Adipose tissue (tissue), 3 donors: ENCODE results near the gene PIEZO1. TPM values are rescaled to one million over a fixed set of nuclear protein-coding genes. Genes with fewer than 3 reads are reported as not detected.

ENCODE experiments used
- H3K27ac ChIP-seq: one replicate; pipeline ENCODE4 v1.5.1; 2013; ENCODE audit warnings: low read depth, low read length
- WGBS, 3 donors: extraction: QIAGEN DNeasy Blood & Tissue Kit; methylation state at CpG; one replicate each; pipeline ENCODE4 v1.1.7; 2013; 5-methylcytosine and 5-hydroxymethylcytosine counted together
- polyA plus RNA-seq, 3 donors: library from polyadenylated mRNA; stranded (reverse); fragments of 200-250 nt; gene quantifications; one replicate each; pipeline ENCODE4 v1.2.3, GENCODE V29; 2013
- donor health status: healthy with polysubstance abuse.
- donor health status: Bipolar disorder and iron deficiency.
- donor health status: healthy.

PIEZO1 gene
- polyA plus RNA-seq, 3 donors, result 61.0 to 436 (median 237) TPM

DNA sequence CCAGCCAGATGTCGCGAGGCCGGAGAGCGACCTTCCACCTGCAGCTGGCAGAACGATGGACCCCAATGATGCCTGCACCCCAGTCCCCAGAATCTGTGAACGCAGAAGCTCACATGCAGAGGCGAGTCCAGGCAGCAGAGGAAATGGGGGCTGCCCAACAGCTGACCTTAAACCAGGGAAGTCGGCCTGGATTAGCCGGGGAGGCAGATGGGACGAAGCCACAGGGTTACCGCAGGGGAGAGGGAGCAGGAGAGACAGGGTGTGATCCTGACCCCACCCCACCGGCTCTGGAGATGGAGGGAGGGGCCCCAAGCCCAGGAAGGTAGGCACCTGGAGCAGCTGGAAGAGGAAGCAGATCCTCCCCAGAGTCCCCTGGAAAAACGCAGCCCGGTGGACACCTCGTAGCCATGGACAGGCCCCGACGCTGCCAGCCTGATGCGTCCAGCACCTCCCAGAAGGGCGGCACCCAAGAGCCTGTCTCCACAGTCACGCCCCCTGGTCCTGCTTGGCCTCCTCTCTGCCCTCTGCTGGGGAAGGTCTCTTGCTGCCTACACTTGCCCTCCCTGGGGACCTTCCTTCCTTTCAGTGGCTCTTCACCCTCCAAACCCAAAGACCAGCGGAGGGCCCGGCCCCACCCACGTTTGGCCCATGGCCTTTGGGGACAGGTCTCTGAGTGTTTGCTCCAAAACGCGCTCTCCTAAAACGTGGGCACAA is 37.3 kb downstream of the PIEZO1 start:
- WGBS, 3 donors, result 68 to 86% (median 83%) methylated on average over 25 to 26 of the region's 26 CpGs
- no peak overlapping the region for H3K27ac ChIP-seq

DNA sequence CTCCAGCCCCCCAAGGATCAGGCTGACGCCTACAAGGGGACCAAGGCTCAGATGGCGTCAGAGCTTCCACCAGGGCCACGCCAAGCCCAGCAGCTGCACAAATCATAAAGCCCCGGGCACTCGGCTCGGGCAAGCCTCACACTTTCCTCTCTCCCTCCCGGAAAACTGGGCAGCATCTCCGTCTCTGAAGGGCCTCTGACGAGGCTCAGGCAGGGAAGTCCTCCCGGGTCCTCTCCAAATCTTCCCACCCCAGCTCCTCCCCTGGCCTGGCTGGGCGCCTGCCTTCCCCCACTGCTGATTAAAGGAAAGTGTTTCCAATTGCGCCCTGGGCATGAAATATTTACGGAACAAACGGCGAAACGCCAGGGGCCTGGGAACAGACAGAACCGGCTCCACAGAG is 38.5 kb downstream of the PIEZO1 start:
- H3K27ac ChIP-seq, result no peak overlapping the region
- 33 to 50% (median 48%) methylated on average over 17 of the region's 17 CpGs for WGBS, 3 donors

DNA sequence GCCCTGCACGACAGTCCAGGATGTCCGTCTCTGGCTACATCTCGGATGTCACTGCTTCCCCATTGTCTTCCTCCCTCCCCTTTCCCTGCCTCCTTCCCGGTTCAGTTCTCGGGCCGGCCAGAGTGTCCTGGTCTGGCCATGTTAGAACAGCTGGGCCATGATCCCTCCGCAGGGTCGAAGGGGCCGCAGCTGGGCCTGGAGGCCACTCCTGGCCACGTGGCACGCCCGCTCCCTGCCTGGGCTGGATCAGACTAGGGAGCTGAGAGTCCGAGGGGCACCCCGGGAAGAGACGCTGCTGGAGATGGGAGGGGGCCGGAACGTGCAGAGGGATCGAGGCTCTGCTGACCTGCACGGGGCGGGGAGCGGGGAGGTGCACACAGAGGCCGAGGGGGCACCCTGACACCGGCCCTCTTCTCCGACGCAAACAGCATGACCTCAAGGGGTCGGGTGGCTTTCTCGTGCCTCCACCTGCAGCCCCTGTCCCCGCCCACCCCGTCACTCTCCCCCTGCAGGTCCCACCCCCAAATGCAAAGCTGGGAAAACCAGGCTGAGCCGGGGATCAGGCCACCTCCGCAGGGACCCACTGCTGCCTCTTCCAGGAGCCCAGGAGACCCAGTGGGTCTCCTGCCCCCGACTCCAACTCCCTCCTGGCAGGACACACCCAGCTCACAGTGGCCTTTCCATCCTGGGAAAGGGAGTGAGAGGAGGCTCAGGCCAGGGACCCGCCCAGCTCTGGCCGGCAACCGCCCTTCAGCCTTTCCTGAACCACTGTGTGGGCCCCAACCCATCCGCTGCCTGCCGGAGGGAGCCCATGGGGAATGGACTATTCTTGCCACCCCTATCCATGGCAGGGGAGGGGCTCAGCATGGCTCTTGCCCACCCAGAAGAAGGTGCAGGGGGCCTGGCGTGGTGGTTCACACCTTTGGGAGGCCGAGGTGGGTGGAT is 40.2 kb downstream of the PIEZO1 start:
- H3K27ac ChIP-seq, result no peak overlapping the region
- WGBS, 3 donors, result 56 to 61% (median 57%) methylated on average over 34 to 39 of the region's 39 CpGs

DNA sequence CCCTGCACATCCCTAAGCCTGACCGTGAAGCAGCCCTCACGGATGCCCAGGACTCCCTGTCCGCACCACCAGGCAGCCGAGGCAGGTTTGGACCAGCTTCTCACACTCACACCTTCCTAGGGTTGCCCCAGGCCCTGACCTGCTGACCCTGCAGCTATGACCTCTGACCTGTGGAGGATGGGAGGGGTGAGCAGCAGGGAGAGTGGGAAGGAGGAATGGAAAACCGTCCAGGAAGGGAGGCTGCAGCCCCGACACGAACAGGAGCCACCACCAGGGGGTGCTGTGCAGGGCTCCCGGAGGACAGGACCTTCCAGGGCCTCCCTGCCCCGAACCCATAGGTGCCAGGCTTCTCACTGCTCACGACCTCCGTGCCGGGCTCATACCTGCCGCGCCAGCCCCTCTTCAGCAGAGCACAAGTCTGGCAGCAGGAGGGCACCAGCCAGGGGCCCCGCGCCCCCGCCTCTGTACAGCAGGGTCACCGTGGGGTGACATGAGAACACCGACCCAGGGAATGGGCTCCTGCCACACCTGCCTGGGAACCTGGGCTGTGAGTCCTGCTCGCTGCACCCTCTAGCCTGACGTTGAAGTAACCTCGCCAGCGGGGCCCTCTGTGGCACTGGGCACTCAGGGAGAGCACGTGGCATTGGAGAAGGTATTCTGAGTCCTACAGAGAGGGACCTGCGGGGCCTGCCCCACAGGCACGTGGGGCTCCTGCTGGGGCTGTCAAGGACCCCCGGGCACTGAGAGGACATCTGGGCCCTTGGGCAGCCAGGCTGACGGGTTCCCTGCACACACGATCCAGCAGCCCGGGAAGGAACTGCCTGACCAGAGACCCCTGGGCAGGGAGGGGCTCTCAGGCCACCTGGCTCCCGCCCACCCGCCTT is 41.1 kb downstream of the PIEZO1 start:
- 49 to 65% (median 59%) methylated on average over 32 of the region's 32 CpGs for WGBS, 3 donors
- H3K27ac ChIP-seq, result no peak overlapping the region

DNA sequence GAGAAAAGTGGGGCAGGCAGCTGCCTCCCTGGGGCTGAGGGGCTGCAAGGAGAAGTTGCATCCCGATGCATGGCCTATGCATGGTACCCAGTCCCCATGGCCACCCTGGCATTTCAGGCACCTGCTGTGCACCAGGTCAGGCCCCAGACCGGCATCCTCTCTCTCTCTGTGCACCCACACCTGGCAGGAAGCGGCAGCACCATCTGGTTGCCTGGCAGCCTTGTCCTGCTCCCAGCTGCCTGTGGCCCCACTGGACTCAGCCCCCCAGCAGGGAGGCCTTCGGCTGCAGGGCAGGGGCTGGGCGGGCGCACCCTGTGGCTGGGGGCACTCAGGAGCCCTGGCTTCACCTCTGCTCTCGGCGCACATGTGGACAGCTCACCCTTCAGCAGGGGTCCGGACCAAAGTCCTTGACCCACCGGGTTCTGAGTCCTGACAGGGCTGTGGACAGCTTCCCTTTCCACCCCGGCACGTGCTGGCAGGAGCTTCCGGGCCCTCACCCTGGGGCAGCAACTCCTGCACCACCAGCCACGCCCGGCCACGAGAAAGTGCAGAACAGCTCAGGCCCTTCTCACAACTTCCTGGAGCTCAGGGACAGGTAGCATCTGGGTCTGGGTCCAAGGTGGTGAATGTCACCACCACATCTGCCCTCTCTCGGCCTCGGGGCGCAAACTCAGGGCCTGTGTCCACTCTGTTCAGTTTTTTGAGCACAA is 42.0 kb downstream of the PIEZO1 start:
- 83 to 87% (median 85%) methylated on average over 17 to 19 of the region's 19 CpGs for WGBS, 3 donors
- H3K27ac ChIP-seq, result no peak overlapping the region

DNA sequence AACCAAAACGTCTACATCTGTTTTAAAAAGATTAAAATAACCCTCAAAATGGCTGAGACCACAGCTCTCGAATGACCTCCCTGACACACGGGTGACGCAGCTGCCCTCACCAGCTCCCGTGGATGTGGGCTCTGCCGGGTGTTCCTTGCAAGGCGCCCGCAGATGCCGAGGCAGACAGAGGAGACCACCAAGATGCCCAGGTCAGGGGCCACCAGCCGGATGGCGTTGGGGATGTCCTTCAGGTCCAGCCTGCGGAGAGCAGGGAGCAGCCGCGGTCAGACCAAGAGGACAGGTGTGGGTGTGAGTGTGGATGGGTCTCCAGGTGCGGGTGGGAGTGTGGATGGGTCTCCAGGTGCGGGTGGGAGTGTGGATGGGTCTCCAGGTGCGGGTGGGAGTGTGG is 43.7 kb downstream of the PIEZO1 start:
- WGBS, 3 donors, result 88 to 92% (median 90%) methylated on average over 14 to 17 of the region's 17 CpGs
- H3K27ac ChIP-seq, result no peak overlapping the region

DNA sequence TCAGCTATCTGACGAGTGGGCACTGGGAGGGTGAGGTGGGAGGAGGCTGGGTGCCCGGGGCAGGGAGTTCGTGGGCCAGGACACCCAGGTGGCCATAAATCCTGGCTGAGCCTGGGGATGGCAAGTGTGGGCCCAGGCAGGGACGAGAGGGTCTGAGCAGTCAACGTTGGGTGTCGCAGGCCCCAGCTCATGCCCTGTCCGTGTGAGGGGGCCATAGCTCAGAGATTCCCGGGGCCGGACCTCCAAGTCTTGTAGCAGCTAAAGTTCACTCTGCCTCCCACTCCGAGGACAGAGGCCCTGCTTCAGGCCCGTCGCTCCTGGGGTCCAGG is 44.3 kb downstream of the PIEZO1 start:
- H3K27ac ChIP-seq, result no peak overlapping the region
- WGBS, 3 donors, result 88 to 92% (median 91%) methylated on average over 11 to 12 of the region's 12 CpGs

DNA sequence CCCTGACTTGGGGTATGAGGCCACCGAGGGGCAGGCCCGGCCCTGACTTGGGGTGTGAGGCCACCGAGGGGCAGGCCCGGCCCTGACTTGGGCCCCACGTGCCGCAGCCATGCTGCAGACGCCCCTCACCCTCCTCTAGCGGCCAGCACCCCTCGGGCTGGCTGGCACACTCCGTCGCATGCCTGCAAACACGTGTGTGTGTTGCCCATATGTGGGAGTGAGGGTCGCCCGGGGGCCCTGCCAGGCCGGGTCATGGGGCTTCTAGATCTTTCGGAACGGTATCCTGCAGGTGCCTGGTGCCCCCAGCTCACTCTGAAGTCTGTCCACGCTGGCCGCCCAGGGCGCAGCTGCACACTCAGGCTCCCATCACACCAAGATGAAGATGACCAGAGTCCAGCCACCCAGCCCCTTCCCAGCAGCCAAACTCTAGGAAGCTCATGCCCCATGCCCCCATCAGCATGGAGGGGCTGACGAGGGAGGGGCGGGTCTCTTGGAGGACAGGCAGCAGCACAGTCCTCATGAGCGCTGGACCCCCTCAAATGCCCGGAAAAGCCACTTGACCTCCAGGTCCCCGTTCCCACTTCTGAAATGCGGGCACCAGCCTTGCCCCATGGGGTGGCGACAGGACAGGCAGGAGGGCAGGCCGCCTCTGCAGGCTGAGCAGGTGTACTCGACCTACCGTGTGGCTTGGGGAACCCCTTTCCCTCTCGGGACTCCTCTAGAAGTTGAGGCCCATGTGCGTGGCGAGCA is 44.9 kb downstream of the PIEZO1 start:
- no peak overlapping the region for H3K27ac ChIP-seq
- WGBS, 3 donors, result 87 to 93% (median 92%) methylated on average over 31 to 33 of the region's 33 CpGs

DNA sequence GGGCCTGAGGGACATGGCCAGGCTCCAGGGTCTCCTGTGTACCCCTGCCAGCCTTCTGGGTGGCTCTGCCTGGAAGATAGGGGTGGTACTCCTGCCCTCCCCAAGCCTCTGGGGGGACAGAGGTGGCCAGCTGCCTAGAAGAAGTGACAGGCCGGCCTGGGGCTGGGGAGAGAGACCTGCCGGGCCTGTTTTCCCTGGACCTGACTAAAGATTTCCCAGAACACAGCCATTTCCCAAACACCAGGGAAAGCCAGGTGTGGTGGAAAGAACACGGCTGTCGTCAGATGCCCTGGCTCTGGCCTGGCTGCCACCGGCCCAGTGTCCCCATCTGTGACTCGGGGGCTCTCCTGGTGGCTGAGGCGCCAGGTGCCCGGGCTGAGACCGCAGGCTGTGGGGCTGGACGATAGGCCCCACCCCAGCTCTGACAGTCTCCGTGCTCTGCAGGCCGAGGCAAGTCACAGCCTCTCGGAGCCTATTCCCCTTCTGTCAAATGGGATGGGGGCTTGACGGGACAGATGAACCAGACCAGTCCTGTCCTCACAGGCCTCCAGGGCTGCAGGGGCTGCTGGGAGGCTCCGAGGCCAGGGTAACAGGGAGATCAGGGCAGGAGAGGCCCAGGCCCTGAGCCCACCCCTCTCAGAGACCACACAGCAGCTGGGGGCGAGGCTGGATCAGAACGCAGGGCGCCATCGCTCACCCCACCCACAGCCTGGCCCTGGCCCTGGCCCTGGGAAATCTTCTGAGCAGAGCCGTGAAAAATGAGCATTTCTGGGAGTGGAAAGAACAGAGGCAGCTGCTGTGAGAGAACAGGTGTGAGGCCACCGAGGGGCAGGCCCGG is 45.7 kb downstream of the PIEZO1 start:
- no peak overlapping the region for H3K27ac ChIP-seq
- 88 to 93% (median 88%) methylated on average over 22 of the region's 22 CpGs for WGBS, 3 donors

DNA sequence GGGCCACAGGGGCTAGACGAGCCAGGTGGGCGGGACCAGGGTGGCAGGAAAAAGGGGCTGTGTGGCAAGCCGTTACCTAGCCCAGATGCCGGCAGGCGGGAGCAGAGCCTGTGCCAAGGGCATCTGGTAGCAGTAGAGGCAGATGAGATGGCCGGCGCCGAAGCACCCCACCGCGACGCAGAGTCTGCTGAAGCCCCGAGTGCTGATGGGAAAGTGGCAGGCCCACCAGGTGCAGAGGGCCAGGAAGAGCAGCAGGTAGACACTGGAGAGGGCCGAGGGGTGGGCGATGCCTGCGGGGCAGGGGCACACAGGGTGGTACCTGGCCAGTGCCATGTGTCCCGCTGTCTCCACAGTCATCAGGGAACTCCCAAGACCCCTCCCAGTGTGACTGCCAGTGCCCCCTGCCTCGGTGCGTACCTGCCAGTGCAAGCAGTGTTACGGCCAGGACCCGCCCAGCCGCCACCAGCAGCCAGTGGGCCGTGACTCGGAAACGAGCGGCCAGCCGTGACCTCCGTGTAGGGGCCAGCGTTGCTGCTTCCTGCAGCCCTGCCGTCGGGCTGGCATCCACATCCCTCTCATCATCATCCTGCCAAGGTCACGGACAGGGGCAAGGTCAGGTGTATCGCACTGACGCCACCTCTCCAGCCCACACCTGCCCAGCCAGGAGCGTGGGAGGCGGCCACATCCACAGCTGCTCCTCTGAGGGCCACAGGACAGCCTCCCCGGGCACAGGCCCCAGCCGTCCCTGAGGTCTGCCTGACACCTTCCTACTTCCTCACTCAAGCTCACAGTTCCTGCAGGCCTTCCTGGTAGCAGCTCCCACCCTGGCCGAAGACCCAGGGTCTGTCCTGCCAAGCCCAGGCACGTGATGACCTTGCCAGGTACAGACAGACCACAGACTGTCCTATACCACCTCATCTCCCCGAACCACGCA is 46.6 kb downstream of the PIEZO1 start:
- H3K27ac ChIP-seq, result no peak overlapping the region
- WGBS, 3 donors, result 82 to 87% (median 84%) methylated on average over 39 to 41 of the region's 41 CpGs

DNA sequence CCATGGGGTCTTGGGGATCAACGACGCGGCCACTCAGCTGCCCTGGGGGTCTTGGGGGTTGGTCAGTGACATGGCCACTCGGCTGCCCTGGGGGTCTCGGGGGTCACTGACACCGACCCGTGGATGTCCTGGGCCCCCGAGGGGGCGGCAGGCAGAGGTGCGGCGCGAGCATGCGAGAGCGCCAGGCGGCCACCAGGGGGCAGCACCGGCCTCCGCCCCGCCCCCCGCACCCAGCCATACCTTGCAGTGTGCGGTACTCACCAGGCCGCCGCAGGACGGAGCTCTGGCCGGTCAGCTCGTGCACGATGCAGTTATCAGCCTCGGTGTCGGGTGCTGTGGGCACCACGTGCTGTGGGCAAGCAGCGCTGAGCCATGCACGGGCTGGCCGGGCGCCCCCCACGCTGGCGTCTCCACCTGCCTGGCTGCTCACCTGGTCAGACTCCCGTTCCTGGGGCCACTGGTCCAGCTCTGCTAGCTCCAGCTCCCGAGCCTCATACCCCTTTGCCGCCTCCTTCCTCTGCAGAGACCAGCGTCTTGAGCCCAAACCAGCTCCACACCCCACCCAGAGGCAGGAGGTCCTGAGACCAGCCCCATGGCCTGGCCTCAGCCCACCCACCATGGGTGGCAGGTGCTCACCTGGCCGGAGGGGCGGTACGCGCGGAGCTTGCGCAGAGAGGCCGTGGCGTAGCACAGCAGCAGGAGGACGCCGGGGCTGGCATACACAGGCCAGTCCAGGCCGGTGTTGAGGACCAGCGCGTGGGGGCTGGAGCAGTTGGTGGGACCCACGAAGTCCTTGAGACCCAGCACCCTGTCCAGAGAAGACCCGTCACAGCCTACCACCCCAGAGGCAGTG is 47.5 kb downstream of the PIEZO1 start:
- WGBS, 3 donors, result 38 to 44% (median 44%) methylated on average over 43 to 54 of the region's 54 CpGs
- H3K27ac ChIP-seq, result no peak overlapping the region

DNA sequence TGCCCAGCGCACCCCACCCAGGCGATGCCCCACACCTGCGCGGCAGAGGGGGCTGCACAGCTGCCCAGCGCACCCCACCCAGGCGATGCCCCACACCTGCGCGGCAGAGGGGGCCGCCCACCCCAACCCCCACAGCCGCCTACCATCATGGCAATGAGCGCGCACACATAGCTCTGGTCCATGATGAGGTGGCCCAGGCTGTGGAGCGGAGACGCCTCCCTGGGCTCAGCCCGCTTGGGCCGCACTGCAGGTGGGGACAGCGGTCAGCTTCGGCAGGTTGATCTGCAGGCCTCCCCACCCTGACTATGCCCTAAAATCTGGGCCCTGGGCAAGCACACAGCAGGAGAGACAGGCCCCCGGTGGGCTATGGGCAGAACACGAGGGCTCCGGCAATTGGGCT is 48.5 kb downstream of the PIEZO1 start:
- 85 to 97% (median 96%) methylated on average over 17 to 19 of the region's 21 CpGs for WGBS, 3 donors
- H3K27ac ChIP-seq, result no peak overlapping the region

DNA sequence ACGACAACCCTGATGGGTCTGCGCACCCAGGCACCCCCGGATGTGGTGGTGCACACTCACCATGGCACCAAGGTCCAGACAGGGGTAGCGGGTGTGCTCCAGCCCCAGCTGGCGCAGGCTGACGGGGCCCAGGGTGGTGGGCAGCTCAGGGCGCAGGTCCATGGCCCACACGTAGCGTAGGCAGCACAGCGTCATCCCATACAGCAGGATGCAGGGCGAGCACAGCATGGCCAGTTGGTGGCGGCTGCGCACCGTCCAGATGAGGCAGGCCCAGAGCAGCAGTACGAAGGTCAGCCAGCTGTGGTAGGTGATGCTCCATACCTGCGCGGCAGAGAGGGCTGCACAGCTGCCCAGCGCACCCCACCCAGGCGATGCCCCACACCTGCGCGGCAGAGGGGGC is 48.9 kb downstream of the PIEZO1 start:
- 86 to 97% (median 92%) methylated on average over 15 to 21 of the region's 21 CpGs for WGBS, 3 donors
- H3K27ac ChIP-seq, result no peak overlapping the region

DNA sequence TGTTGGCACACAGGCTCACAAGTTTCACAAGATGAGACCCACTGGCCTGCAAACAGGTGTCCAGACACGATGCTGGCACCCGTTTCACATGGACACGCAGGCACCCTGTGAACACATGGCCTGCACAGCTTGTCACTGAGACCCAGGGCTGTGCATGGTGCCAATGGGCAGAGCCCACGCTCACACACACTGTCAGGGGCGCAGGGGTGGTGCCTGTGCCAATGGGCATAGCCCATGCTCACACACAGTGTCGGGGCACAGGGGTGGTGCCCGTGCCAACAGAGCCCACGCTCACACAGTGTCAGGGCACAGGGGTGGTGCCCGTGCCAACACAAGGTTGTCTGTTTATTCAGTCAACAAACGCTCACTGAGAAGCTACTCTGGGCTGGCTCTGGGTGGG is 49.4 kb downstream of the PIEZO1 start:
- no peak overlapping the region for H3K27ac ChIP-seq
- 83 to 94% (median 91%) methylated on average over 10 of the region's 10 CpGs for WGBS, 3 donors

DNA sequence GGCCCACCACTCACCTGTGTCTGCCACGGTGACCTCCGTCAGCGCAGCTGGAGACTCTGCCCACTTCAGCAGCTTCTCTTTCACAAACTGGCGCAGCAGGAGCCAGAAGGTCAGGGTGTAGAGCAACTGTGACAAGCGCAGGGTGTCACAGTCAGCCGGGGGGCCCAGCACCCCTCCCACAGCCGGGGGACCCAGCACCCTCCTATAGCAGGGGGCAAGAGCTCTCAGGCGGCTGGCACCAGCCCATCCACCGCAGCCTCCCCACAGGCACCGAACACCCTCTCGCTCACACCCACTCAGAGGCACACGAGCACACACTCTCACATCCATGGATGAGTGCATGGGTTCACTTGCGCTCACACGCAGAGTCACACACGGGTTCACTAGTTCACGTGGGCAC is 49.9 kb downstream of the PIEZO1 start:
- no peak overlapping the region for H3K27ac ChIP-seq
- 89 to 95% (median 95%) methylated on average over 16 of the region's 16 CpGs for WGBS, 3 donors
